HS-27A (cell line): ENCODE results near the gene SLC4A2.

Experiments used
- DNase-seq: peaks from one replicate; pipeline ENCODE4 v3.0.0-alpha.2; 2012; ENCODE audit warnings: low read depth, missing footprints

The SLC4A2 gene

DNA sequence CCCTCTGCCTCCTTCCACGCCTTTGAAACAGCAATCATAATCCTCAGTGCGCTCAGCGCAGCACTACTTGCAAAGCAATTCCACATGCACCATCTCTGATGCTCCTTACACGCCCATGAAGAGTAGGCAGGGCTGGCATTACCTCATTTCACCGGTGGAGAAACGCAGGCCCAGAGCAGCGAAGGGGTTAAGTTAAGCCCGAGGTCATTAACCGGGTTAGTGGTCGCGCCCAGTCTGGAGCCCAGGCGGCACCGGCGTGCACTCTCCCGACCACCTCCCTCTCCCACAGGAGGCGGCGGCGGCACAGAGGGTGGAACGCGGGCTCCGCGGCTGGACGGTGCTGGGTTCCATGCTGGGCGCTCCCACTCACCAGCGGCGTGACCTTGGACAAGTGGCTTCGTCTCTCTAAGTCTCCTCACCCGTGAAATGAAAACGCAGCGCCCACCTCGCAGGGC lies 20.7 kb downstream of the SLC4A2 start:
- DNase-seq: no peak

GRCh38 chr7:151080522-151081169 lies 21.3 kb downstream of the SLC4A2 start, which contains the start of gene FASTK:
Gene FASTK, minus strand, starts transcription at chr7:151080809. Its CDS starts 43 bp downstream, at chr7:151080766.
- no peak for DNase-seq

DNA sequence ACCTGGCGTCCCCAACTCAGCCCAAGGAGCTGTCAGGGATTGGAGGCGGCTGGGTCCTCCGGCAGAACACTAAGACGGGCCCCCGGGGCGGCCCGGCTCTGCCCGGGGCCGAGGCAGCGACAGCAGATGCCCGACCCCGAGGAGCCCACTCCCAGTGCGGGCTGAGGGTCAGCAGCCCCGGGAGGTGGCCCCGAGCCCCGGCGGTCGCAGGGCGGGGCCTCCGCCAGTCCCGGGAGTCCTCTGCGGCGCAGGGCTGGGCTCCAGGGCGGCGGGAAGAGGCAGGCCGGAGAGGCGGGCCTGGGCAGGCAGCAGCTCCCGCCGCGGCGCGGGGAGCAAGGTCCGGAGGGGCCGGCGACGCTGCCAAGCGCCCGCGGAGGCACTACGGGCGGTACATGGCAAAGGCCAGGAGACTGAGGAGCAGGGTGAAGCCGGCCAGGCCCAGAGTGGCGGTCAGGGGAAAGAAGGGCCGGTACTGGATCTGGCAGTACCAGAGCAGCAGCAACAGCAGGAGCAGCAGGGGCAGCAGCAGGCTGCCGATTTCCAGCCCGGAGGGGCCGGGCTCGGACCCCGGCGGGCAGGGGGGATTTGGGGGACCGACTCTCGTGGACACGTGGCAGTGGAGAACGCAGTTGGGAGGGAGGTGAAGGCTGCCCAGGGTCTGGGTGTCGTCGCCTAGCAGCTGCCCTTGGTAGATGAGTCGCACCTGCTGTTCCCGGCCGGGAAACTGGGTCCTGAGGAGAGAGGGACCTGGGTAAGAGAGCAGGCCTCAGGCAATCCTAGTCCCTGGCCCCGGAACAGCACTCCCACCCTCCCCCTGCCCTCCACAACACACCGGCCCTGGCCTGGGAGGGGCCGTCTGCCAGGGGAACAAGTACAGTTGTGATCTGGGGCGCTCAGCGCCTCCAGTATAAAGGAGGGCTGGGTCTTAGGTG lies 22.0 kb downstream of the SLC4A2 start:
- no peak for DNase-seq

DNA sequence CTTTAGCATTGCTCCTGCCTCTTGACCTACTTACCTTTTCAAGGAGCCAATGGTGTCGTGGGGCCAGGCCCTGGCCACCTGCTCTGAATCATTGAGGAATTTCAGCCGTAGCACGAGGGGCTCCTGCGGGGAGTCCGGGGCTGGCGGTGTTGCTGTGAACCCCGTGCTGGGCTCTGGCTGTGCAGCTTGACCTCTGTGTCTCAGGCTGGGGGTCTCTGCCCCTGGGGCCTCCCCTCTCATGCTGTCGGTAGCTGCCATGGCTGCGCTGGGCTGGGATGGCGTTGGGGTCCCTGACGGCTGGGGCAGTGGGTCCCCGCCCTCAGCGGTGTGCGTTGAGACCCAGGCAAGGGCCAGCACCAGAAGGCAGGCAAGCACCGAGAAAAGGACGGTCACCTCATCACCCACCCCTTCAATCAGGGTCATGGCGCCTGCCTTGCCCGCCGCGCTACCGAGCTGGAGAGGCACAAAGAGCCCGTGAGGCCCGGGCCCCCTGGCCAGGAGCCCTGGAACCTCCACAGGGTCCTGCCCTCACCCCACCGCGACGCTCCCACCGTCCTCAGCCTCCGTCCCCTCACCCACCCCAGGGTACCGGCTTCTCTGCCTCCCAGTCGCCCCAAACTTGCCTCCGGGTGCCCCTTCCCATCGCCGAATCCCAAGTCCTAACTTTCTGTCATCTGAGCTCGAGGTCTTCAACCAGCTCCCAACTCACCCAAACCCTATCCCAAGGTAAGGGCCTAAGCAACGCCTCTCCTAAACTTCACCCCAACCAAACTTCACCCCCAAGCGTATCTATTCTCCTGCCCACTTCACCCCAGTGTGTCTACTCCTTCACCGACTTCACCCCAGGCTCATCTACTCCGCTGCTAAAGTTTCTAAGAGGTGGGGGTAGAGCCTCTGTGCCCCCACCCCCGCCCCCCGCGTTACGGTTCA lies 23.0 kb downstream of the SLC4A2 start:
- no peak for DNase-seq

- no peak for DNase-seq
These were observed 23.9 kb downstream of the SLC4A2 start, which contains the start of gene TMUB1 for GRCh38 chr7:151083071-151083823. Gene TMUB1, minus strand, starts transcription at chr7:151083493. Its CDS starts 930 bp downstream, at chr7:151082563.

DNA sequence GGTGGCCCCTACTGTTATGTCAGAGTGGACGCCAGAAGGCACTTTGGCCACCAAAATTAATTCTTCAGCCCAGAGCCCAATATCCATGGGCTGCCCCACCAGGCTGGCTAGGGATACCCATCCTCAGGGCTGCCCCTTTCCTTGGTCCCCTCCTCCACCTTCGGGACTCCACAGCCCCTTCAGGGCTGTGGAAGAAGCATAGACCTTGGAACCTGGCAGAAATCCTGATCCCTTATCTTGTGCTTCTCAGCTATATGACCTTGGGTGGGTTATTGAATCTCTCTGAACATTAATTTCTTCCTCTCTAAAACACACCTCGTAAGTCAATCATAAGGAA lies 24.4 kb downstream of the SLC4A2 start:
- DNase-seq: no peak

DNA sequence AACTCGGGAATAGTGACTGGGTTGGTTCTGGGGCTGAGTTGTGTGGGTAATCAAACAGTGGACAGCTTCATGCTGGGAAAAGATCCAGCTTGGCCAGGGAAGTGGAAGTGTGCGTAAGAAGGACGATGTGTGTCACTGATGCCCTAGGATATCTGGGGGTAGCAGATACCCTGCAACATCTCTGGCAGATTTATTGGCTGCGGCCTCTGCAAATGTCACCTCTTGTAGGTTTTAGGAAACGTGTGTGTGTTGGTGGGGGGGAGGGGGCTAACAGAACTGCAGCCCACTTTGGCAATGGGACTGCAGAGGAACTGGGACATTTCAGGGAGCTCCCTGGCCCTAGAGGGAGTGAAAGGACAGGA lies 25.9 kb downstream of the SLC4A2 start:
- no peak for DNase-seq

- DNase-seq: no peak
These were observed 26.6 kb downstream of the SLC4A2 start, which contains the start of gene AGAP3 for GRCh38 chr7:151085691-151086620. Gene AGAP3, plus strand, starts transcription at chr7:151086475. Its CDS starts 267 bp downstream, at chr7:151086742.

DNA sequence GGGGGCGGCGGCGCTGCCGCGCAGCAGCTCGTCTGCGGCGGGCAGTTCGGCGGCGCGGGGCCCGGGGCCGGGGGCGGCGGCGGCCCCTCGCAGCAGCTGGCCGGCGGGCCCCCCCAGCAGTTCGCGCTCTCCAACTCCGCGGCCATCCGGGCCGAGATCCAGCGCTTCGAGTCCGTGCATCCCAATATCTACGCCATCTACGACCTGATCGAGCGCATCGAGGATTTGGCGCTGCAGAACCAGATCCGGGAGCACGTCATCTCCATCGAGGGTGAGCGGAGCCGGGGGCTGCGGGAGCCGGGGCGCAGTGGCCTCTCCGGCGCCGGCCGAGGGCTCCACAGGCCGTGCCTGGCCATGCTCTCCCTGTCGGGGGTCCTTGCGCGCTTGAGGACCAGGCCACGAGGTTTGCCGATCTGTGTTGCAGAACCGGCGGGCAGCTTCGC lies 27.4 kb downstream of the SLC4A2 start:
- DNase-seq: no peak

- no peak for DNase-seq
These were observed 28.0 kb downstream of the SLC4A2 start for GRCh38 chr7:151087245-151088018.

- DNase-seq: no peak
These were observed 28.8 kb downstream of the SLC4A2 start for GRCh38 chr7:151088019-151088855.

- DNase-seq: no peak
These were observed 29.7 kb downstream of the SLC4A2 start for GRCh38 chr7:151088856-151089699.

GRCh38 chr7:151089893-151090730 lies 30.7 kb downstream of the SLC4A2 start:
- DNase-seq: no peak

DNA sequence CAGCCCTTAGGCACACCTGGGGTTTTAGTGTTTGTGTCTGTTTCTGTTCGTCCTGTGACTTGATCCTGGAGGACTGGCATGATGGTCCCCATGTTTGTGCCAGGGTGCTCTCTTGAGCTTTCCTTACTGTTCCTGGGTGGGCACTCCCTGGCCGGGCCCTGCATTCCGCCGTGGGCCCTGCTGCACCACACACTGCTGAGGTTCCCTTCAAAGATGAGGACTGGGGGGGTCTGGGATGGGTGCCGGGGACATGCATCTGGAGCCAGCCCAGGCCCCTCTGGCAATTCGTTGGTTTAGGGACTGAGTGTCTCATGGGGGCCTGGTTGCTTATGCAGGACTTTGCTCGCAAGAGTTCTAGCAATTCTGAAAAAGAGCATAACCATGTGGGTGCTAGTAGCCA lies 31.6 kb downstream of the SLC4A2 start:
- DNase-seq: no peak

GRCh38 chr7:151091431-151091830 lies 32.0 kb downstream of the SLC4A2 start:
- DNase-seq: no peak

- DNase-seq: no peak
These were observed 32.6 kb downstream of the SLC4A2 start for GRCh38 chr7:151091988-151092387.
